ENCODE results near the gene CEMIP2.

CEMIP2 gene

DNA sequence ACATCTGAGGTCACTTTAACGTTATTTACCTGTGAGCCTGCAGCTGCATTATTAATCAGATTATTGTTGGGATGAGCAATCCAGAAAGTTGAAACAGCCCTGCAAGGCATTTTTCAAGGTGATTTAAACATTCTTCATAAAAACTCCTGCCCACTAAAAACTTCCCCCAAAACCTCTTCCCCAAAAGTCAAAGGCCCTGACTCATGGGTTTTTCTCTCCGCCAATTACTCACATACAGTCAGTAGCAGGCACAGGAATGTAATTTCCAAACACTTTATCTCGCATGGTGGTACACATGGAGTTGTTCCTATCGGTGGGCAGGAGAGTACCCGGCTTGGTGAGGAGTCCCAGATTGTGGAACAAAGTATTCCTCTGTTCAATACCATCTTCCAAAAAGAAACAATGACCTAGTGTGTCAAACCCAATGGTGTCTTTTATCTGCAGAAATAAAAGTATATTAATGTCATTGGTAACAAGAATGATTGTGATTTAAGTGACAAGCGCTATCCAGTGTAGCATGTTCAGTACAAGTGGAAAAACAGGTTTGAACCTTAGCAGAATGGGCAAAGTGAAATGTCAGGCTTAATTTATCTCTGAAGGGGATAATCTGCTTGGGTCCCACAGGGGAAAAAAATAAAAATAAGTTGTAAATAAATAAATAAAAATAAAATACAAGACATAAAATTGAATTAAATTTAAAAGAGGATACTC, 38.3 kb downstream of the CEMIP2 start:
- H3K9me3 ChIP-seq (ENCODE audit: control insufficient read depth, low read length), result no peaks in the 10 kb centered on the region

GRCh38 chr9:71726723-71727122, 41.6 kb downstream of the CEMIP2 start:
- no peak for DNase-seq (ENCODE audit: low read depth)
- no peak overlapping the region for H3K4me3 ChIP-seq (ENCODE audit: low read length)
- H3K27me3 ChIP-seq (replicated peaks; ENCODE audit: control insufficient read depth, insufficient read depth, low read length), result no peaks in the 10 kb centered on the region
- no peak overlapping the region for H3K9ac ChIP-seq (ENCODE audit: low read length)
- peaks cover 85% of the 10 kb centered on the region for H3K36me3 ChIP-seq (ENCODE audit: control insufficient read depth, insufficient read depth, low read length, severe bottlenecking)
- no peaks in the 10 kb centered on the region for H3K9me3 ChIP-seq (ENCODE audit: control insufficient read depth, low read length)
- peaks cover 6% of the 10 kb centered on the region for H3K4me1 ChIP-seq (ENCODE audit: control insufficient read depth, insufficient read depth, low read length)

More for the DNA sequence above, 38.3 kb downstream of the CEMIP2 start:
- no peaks in the 10 kb centered on the region for H3K27me3 ChIP-seq (replicated peaks; ENCODE audit: control insufficient read depth, insufficient read depth, low read length)
- DNase-seq (ENCODE audit: low read depth), result no peak
- no peak overlapping the region for H3K4me3 ChIP-seq (ENCODE audit: low read length)
- H3K36me3 ChIP-seq (ENCODE audit: control insufficient read depth, insufficient read depth, low read length, severe bottlenecking), result peaks cover 77% of the 10 kb centered on the region
- no peak overlapping the region for H3K9ac ChIP-seq (ENCODE audit: low read length)
- peaks cover 23% of the 10 kb centered on the region for H3K4me1 ChIP-seq (ENCODE audit: control insufficient read depth, insufficient read depth, low read length)

DNA sequence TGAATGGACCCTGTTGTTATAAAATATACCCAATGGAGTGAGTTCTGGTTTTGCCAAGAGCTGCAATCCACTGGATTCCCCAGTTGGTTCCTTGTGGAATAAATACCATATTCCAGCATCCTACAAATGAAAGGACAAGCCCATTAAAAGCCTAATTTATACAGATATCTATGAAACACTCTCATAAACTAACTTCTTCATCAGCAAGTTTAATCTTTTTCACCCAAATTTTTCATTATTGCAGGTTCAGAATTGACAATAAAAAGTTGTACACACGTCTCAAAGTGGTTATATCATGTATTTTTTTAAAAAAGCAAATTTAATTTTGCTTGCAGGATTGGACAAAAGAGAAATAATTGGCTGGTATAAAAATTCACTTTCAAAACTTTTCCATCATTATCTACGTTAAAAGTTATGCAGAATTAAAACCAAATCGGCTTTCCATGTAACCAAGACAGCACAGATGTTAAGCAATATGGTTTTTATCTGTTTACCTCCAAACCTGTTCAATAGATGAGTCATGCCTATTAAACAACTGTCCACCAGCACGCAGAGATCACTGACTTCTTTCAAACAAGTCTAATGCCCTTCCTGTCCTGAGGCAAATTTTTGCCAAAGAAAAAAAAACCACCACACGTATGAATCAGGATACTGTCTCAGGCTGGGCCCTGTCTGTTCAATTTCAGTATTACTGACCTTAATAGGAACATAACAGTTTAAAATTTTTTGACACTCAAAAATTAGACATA, 42.5 kb downstream of the CEMIP2 start:
- Histone ChIP-seq H3K9me3 (ENCODE audit: control insufficient read depth, low read length) (no peaks in the 10 kb centered on the region), H3K4me3 (ENCODE audit: low read length) (no peak overlapping the region), H3K27me3 (replicated peaks; ENCODE audit: control insufficient read depth, insufficient read depth, low read length) (no peaks in the 10 kb centered on the region), H3K36me3 (ENCODE audit: control insufficient read depth, insufficient read depth, low read length, severe bottlenecking) (peaks cover 85% of the 10 kb centered on the region), H3K4me1 (ENCODE audit: control insufficient read depth, insufficient read depth, low read length) (peaks cover 7% of the 10 kb centered on the region), H3K9ac (ENCODE audit: low read length) (no peak overlapping the region)
- DNase-seq (ENCODE audit: low read depth), result peak; percentile 62

DNA sequence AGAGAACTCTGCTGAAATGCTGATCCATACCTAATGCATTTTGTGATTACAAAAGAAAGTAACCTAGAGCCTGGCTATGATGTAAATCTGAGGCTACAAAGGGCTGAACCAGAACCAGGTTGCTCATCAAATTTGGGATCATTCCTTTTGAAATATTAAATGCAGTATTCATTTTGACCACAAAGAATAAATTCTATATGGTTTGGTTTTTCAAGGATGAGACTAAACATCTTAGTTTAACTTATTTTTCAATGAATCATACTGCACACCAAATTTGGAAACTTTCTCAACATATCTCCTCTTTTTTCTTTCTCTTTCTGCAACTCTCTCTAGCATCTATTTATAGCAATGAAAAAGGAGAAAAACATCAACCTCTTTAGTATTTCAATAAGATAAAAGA, 46.5 kb downstream of the CEMIP2 start:
- peaks cover 77% of the 10 kb centered on the region for H3K36me3 ChIP-seq (ENCODE audit: control insufficient read depth, insufficient read depth, low read length, severe bottlenecking)
- no peak overlapping the region for H3K9ac ChIP-seq (ENCODE audit: low read length)
- H3K4me3 ChIP-seq (ENCODE audit: low read length), result no peak overlapping the region
- H3K4me1 ChIP-seq (ENCODE audit: control insufficient read depth, insufficient read depth, low read length), result peaks cover 18% of the 10 kb centered on the region
- no peaks in the 10 kb centered on the region for H3K27me3 ChIP-seq (replicated peaks; ENCODE audit: control insufficient read depth, insufficient read depth, low read length)
- DNase-seq (ENCODE audit: low read depth), result peak; percentile 51
- H3K9me3 ChIP-seq (ENCODE audit: control insufficient read depth, low read length), result no peaks in the 10 kb centered on the region

GRCh38 chr9:71719562-71719961, 48.8 kb downstream of the CEMIP2 start:
- Histone ChIP-seq H3K9me3 (ENCODE audit: control insufficient read depth, low read length) (no peaks in the 10 kb centered on the region), H3K36me3 (ENCODE audit: control insufficient read depth, insufficient read depth, low read length, severe bottlenecking) (peaks cover 70% of the 10 kb centered on the region), H3K9ac (ENCODE audit: low read length) (no peak overlapping the region), H3K4me1 (ENCODE audit: control insufficient read depth, insufficient read depth, low read length) (peaks cover 18% of the 10 kb centered on the region), H3K27me3 (replicated peaks; ENCODE audit: control insufficient read depth, insufficient read depth, low read length) (no peaks in the 10 kb centered on the region), H3K4me3 (ENCODE audit: low read length) (peak overlapping the region; percentile 18)
- DNase-seq (ENCODE audit: low read depth), result peak; percentile 54

GRCh38 chr9:71719088-71719487, 49.2 kb downstream of the CEMIP2 start:
- peaks cover 18% of the 10 kb centered on the region for H3K4me1 ChIP-seq (ENCODE audit: control insufficient read depth, insufficient read depth, low read length)
- H3K27me3 ChIP-seq (replicated peaks; ENCODE audit: control insufficient read depth, insufficient read depth, low read length), result no peaks in the 10 kb centered on the region
- no peaks in the 10 kb centered on the region for H3K9me3 ChIP-seq (ENCODE audit: control insufficient read depth, low read length)
- no peak for DNase-seq (ENCODE audit: low read depth)
- H3K9ac ChIP-seq (ENCODE audit: low read length), result no peak overlapping the region
- H3K36me3 ChIP-seq (ENCODE audit: control insufficient read depth, insufficient read depth, low read length, severe bottlenecking), result peaks cover 70% of the 10 kb centered on the region
- no peak overlapping the region for H3K4me3 ChIP-seq (ENCODE audit: low read length)

- Histone ChIP-seq H3K4me1 (ENCODE audit: control insufficient read depth, insufficient read depth, low read length) (peaks cover 10% of the 10 kb centered on the region), H3K4me3 (ENCODE audit: low read length) (no peak overlapping the region), H3K36me3 (ENCODE audit: control insufficient read depth, insufficient read depth, low read length, severe bottlenecking) (peaks cover 73% of the 10 kb centered on the region), H3K9me3 (ENCODE audit: control insufficient read depth, low read length) (no peaks in the 10 kb centered on the region), H3K9ac (ENCODE audit: low read length) (peak overlapping the region; percentile 34), H3K27me3 (replicated peaks; ENCODE audit: control insufficient read depth, insufficient read depth, low read length) (no peaks in the 10 kb centered on the region)
- peak; percentile 59 for DNase-seq (ENCODE audit: low read depth)
Measured at GRCh38 chr9:71716138-71716909, 52.0 kb downstream of the CEMIP2 start.

- H3K36me3 ChIP-seq (ENCODE audit: control insufficient read depth, insufficient read depth, low read length, severe bottlenecking), result peaks cover 83% of the 10 kb centered on the region
- no peaks in the 10 kb centered on the region for H3K27me3 ChIP-seq (replicated peaks; ENCODE audit: control insufficient read depth, insufficient read depth, low read length)
Measured at GRCh38 chr9:71710856-71711255, 57.5 kb downstream of the CEMIP2 start.

DNA sequence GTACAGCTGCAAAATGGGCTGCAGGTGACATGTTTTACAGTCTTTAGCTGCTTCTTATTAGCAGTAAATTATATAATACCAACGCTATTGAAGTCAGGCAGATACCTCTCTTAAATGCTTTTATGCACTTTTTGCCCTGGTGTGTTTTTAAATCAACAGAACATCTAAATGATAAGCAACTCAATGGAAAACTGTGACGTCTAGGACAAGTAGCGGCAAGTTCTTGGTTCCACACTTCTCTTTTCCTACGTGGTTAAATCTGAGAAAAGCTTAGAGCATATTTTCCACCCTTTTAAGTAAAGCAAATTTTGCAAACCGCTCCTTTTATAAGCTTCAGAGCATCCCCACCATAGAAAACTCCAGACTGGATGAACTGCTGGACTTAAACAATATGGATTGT, 58.1 kb downstream of the CEMIP2 start:
- no peaks in the 10 kb centered on the region for H3K27me3 ChIP-seq (replicated peaks; ENCODE audit: control insufficient read depth, insufficient read depth, low read length)
- no peak overlapping the region for H3K4me3 ChIP-seq (ENCODE audit: low read length)
- no peak overlapping the region for H3K9ac ChIP-seq (ENCODE audit: low read length)
- DNase-seq (ENCODE audit: low read depth), result no peak
- H3K36me3 ChIP-seq (ENCODE audit: control insufficient read depth, insufficient read depth, low read length, severe bottlenecking), result peaks cover 78% of the 10 kb centered on the region
- H3K4me1 ChIP-seq (ENCODE audit: control insufficient read depth, insufficient read depth, low read length), result peaks cover 3% of the 10 kb centered on the region
- H3K9me3 ChIP-seq (ENCODE audit: control insufficient read depth, low read length), result no peaks in the 10 kb centered on the region

More at GRCh38 chr9:71710856-71711255, 57.5 kb downstream of the CEMIP2 start:
- Histone ChIP-seq H3K4me1 (ENCODE audit: control insufficient read depth, insufficient read depth, low read length) (no peaks in the 10 kb centered on the region), H3K4me3 (ENCODE audit: low read length) (no peak overlapping the region), H3K9ac (ENCODE audit: low read length) (no peak overlapping the region), H3K9me3 (ENCODE audit: control insufficient read depth, low read length) (no peaks in the 10 kb centered on the region)
- DNase-seq (ENCODE audit: low read depth), result no peak

DNA sequence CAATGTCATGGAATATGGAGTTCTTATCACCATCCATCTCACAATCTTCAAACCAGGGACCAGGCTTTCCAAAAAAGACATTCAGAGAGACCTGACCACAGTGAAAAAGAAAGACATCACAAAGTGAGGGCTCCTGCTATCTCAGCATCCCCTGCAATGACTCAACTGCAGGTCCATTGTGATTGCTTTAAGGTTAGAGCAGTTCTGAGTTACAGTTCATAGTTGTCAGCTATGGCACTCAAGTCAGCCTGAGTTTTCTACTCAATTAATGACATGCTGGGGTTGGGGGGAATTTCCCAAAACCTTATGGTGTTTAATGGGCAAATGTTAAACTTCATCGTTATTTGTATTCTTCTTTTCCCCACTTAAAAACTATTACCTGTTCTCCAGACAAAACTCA, 58.9 kb downstream of the CEMIP2 start:
- Histone ChIP-seq H3K4me1 (ENCODE audit: control insufficient read depth, insufficient read depth, low read length) (peaks cover 10% of the 10 kb centered on the region), H3K36me3 (ENCODE audit: control insufficient read depth, insufficient read depth, low read length, severe bottlenecking) (peaks cover 73% of the 10 kb centered on the region), H3K4me3 (ENCODE audit: low read length) (no peak overlapping the region), H3K27me3 (replicated peaks; ENCODE audit: control insufficient read depth, insufficient read depth, low read length) (no peaks in the 10 kb centered on the region), H3K9ac (ENCODE audit: low read length) (no peak overlapping the region), H3K9me3 (ENCODE audit: control insufficient read depth, low read length) (no peaks in the 10 kb centered on the region)
- no peak for DNase-seq (ENCODE audit: low read depth)

DNA sequence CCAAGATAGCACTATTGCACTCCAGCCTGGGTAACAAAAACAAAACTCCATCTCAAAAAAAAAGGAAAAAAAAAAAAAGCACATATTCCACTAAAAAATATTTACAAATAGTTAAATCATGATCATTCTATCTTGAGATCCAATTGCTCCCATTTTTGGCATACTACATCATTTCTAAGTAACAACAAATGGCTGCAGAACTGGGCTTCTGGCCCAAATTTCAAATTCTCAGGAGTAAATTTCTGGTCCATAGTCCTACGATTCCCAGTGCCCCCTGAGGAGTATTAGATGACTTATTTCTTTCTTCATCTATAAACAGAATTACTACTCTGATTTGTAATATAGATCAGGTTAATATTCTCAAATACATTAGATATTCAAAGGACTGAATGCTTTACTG, 62.1 kb downstream of the CEMIP2 start:
- DNase-seq (ENCODE audit: low read depth), result peak; percentile 13
- Histone ChIP-seq H3K4me3 (ENCODE audit: low read length) (no peak overlapping the region), H3K9me3 (ENCODE audit: control insufficient read depth, low read length) (no peaks in the 10 kb centered on the region), H3K9ac (ENCODE audit: low read length) (no peak overlapping the region), H3K27me3 (replicated peaks; ENCODE audit: control insufficient read depth, insufficient read depth, low read length) (no peaks in the 10 kb centered on the region), H3K4me1 (ENCODE audit: control insufficient read depth, insufficient read depth, low read length) (peaks cover 23% of the 10 kb centered on the region), H3K36me3 (ENCODE audit: control insufficient read depth, insufficient read depth, low read length, severe bottlenecking) (peaks cover 60% of the 10 kb centered on the region)
